Pons (tissue), 1 donor: Measurements from ENCODE around the gene PKM.
"Not testable (repeated sequence)": the region's sequence is repeated elsewhere in the genome, so short reads cannot be mapped to it uniquely, and the experiment has no call there.

ENCODE experiments used
- DNase-seq: peaks from one replicate; pipeline ENCODE4 v3.0.0-alpha.2; 2016; ENCODE audit warnings: low spot score

Gene PKM

DNA sequence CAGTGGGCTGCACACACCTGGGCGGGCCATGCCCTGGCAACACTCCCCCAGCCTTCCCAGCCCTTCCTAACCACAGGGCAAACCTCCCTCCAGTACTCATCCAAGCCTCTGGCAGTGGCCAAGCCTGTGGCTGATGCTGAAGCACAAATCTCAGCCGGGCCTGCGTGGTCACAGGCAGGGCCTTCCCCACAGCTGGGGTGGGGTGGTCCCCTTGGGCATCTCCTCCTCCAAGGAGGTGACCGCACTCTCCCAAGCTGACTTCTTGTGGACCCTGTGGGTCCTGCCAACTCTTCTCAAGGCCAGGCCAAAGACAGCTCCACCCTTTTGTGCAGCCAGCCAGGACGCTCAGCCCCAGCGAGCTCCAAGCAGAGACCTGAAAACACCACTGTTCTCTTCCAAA lies 54.8 kb downstream of the PKM start:
- no peak for DNase-seq

DNA sequence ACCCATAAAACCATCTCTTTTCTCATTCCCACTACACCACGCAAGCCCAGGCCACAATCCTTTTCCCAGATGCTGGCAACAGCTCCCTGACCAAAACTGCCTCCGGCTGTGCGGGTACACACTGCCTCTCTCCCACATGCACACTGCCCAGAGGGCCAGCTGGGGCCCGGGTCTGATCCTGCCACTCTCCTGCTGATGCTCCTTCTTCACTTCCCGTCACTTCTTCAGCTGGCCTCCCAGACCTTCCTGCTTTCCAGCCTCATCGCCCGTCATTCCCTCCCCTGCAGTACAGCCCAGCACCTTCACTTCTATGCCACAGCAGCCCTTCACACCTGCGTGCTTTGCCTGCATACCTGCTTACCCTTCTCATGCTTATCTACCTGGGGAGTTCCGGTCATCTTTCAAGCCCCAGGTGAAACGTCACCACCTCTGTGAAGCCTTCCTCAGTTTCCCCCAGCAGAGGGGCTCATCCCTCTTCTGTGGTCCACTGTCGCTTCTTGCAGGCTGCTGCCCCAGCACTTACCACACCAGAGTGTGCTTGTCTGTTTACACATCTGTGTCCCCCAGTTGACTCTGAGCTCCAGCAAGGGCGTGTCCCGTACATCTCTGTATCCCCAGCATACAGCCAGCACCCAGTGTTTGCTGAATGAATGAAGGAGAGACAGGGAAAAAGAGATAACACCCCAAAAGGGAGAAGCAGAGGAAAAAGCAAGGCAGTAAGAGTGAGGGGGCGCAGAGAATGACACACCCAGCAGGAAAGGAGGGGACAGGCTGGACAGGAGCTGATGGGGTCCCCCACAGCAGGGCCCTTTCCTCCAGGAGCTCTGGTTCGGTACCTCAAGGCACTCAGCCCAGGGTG lies 55.6 kb downstream of the PKM start:
- DNase-seq, result no peak

DNA sequence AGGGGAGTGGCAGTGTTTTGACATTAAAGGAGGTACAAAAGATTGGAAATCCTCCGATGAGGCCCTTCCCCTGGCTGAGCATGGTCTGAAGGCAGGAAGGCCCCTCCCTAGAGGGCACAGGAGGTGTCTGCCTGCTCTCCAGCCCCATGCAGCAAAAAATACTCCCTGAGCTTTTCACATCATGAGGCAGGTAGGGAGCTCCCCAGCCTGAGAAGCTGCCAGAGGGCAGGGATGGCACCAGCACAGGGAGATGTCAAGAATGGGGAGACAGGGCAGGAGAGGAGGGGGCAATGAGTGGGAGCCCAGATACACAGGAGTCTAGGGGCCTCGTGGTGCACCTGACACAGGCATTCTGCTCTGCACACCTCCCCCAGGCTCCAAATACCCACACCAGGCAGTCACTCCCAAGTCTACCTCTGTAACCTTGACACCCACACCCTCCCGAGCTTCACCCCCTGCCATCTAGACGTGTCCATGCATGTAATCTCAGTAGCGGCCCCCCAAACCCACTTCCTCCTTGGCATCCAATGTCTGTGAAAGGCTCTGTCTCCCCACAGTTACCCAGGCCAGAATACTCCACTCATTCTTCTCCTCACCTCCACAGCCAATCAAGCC lies 56.3 kb downstream of the PKM start:
- DNase-seq, result no peak

DNA sequence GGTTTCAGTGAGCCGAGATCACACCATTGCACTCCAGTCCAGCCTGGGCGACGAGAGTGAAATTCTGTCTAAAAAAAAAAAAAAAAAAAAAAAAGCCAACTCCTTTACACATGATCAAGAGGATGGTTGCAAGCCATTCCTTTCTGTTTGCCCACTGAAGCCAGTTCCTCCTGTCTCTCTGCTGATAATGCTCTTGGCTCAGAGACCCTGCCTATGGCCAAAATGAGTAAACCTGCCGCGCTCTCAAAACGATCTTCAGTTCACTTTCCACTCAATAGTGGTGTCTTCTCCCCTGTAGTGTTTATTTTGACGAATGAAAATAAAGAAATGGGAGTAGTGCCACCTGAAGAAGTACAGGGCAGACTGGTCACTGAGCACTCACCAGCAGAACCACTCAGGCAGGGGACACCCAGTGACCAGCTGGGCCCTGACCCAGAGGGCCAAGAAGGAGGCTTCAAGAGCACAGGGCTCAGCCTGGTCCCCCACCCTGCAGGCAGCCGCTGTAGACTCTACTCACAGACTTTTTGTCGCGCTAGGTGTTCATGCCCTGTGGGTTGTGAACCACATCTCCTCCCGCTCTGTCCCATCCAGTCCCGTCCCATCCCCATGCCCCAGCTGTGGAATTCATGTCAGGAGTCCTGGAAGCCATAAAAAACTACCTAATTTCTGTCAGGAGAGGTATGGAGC lies 57.0 kb downstream of the PKM start:
- DNase-seq, result no peak

DNA sequence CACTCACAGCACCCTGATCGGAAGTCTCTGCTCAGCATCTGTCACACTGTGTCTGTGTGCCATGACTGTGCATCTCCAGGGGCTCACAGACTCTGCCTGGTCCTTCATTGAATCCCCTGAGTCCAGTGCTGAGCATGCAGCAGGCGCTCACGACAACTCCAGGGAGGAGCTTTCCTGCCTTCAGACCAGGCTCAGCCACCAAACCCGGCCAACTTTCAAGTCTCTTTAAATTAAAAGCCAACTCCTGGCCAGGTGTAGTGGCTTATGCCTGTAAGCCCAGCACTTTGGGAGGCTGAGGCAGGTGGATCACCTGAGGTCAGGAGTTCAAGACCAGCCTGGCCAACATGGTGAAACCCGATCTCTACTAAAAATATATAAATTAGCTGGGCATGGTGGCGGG lies 57.6 kb downstream of the PKM start:
- DNase-seq, result no peak

DNA sequence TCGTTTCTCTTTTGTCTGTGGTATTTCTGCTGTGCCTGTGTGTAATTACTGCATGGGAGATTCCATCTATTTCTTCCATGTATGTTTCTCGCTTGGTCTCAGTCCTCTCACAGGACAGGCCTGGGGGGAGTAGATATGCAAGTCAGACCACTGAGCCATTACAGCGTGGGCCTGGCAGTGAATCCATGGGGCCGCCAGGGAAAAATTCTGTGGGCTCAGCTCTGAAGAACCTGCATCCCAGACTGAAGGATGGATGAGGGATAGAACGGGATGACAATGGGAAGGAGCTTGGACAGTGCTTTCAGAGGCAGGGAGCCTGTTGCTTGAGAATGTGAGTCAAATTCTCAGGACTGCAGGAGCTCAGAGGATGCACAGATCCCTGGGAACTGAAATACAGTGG lies 58.2 kb downstream of the PKM start:
- no peak for DNase-seq

DNA sequence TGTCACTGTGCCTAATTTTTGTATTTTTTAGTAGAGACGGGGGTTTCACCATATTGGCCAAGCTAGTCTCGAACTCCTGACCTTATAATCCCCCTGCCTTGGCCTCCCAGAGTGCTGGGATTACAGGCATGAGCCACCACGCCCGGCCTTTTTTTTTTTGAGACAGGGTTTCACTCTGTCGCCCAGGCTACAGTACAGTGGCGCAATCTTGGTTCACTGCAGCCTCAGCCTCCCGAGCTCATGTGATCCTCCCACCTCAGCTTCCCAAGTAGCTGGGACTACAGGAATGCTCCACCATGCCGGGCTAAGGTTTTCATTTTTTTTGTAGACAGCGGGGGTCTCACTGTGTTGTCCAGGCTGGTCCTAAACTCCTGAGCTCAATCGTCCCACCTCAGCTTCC lies 59.0 kb downstream of the PKM start:
- DNase-seq, result not testable (repeated sequence)

DNA sequence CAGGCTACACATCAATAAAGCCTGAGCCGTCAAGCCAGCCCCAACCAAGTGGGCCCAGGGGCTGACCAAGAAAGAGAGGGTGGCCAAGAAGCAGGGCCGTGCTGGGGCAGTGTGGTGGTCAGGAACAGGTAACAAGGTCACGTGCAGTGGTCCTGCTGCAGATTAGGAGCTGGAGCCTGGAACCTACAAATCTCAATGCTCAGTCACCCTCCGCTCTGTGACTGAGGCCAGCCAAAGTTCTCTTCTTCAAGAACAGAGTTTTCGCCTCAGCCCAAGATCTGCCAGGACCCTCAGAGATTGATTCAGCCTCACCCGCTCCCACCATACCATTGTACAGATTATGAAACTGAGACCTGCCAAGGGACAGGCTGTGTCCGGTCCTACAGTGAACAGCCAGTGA lies 60.3 kb downstream of the PKM start:
- no peak for DNase-seq

DNA sequence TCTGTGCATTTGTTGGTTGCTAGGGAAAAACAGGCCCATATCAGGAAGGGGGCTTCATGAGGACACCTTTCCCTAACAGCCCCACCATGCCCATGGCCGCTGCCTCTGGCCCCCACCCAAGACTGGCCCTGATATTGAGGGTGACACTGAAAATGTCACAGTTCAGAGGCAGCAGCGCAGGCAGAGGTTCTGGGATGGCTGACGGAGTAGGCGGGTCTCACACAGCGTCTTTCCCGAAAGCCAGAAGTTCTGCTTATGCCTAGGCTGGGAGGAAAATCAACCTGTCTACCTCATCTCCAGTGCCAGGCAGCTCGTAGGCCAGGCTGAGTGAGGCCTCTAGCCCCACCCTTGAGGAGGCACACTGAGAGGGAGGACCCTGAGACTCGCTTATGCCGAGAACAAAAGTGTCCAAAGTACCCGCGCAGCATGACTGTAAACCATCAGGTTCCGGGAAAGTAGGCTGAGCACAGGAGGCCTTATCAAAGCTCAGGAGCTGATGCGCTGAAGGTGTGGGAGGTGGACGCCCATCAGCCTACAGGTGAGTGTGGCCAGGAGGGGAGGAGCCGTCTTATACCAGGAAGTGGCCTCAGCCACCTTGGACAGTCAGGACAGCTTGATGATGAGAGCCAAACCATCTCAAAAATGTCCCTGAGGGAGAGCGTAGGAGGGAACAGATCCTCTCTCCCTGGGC lies 60.9 kb downstream of the PKM start:
- DNase-seq, result no peak

DNA sequence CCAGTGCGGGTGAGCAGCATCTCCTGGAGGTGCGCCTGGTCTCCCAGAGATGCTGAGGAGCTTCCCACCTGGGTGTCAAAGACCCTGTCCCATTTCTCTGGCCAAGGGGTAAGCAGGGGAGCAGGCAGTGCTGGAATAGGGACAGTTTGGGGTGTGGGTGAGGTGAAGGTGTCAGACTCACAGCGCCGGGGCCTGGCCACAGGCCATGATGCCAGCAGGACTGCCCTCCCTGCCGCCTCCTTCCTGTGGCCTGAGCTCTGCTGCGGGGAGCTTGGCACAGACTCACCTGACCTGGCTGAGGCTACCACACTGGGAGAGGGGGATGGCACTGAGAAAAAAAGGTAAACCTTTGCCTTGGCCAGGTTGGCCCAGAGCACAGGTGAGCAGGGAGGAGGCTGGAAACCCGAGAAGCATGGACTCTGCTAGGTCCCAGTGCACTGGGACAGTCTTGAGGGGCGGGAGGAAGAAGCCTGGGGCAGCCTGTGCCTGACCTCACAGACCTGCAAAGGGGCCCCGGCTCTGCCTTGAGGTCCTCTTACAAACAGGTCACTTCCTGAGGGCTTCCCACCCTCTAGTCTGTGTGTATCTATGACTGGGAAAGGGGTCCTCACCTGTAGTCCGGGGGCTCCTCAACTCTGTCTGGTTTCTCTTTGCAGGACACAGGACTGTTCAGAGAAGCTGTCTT lies 61.6 kb downstream of the PKM start:
- no peak for DNase-seq

DNA sequence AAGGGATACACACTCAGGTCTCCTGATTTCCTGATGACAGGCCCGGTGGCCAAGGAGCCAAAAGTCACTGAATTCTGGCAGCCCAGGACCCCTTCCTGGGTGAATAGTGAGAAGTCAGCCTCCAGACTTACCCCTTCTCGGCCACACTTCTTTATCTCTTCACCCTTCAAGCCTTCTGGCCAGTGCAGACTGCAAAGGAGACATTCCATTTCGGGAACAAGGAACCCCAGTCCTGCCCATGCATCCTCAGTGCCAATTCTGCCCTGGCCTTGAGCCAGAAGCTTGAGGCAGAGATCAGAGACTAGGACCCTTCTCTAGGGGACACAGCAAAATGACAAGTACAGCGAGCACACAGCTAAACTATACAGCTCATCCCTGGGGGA lies 62.2 kb downstream of the PKM start:
- DNase-seq, result no peak

DNA sequence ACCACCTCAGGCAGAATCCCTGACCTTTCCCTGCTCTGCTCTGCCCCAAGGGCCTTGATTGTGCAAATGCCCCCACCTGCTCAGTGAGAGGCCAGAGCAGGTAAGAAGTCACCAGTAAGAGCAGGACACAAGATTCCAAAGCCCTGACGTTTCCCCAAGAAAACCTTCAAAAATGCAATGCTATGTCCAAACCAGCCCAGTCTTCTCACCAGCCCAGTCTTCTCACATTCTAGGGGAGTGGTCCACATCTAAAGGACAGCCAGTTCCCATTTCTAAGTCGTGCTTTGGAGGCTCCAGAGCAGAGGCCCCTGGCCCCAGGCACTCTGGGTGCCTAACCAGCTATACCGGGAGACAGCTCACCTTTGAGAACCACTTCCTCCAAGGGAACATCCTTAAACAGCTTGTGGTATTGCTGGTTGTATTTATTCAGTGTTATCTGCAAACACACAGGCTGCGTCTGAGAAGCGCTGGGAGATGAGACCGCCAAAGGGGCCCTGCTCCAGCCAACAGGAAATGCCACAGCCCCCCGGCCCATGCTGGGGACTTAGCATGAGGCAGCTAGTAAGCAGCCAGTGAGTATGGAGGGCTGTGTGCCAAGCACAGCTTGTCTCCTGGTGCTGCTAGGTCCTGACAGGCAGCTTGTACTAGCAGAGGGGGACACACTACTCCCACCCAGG lies 62.7 kb downstream of the PKM start:
- DNase-seq, result no peak

DNA sequence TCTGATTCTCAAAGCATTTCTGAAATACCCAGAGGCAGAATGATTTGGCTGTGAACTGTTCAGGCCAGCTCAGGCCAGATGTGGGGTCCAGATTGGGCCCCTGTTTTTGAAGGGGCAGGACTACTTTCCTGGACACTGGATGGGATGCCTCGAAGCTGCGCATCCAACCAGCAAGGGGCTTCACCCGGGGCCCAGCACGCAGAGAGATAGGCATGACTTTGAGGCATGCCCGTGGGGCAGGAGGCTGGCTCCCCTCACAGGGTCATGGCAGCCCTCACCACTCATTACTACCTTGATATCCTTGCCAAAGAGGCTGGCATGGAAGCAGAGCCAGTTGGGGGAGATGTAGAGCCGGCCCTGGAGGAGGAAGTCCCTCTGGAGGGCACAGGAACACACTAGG lies 63.5 kb downstream of the PKM start:
- DNase-seq, result no peak

DNA sequence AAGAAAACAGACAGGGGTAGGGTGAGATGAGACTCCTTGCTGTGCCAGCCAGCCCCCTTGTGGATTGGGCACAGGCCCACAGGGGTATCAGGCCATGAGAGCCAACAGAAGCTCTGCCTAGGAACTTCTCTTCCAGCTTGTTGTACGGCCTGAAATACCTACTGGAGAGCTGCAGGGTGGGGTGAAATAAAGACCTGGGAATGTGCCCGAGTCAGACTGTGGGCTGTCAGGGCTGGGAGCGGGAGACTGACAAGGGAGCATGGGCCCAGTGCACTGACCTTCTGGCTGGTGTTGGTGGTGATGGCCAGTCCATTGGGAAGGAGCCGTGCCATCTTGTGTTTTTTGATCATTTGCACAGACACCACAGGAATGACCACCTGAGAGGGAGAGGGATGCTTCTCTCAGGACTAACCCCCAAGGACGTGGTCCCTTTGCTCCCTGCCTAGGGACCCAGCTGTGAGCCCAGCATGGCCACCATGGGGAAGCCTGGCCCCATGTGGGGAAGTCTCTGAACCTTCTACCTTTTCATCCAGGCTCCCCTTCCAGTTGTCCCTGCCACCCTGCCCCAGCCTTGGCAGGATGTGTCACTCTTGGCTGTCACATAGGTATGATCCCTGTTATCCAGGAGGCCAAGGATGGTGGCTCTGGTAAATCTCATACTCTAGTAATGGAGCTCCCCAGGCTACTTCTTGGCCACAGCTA lies 64.1 kb downstream of the PKM start:
- no peak for DNase-seq

DNA sequence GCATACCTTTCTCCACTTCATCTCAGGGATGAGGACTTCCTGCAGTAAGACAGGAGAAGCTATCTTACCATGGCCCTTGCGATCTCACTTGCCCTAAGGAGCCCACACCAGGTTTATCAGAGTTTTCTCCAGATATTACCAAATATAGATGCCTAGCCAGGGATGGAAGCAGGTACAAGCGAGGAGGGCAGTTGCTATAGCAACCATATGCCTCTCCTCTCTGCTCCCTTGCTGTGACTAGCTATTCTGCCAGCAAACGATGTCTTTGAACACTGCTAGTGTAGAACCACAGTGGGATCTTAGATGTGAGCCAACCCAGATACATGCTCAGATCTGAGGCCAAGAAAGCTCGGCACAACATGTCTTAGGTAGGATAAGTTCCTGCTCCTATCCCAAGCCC lies 67.3 kb downstream of the PKM start:
- DNase-seq, result peak; percentile 19

DNA sequence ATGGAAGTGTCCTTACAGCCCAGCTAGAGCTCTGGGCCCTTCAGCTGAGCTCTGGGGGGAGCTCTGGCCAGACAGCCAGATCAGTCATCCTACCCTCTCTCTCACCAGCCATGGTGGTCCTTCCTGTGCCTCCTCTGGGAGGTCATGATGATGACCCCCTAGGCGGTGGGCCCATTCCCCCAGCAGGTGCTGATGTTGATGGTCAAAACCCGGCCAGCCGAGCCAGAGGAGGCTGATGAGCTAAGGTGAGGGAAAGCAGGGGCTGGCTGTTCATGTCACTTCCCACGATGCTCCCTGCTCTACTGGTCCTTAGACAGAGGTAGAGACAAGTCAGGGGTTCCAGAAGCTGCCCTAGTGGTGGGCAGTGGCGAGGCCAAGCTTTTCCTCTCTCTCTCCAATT lies 68.4 kb downstream of the PKM start:
- DNase-seq, result no peak

DNA sequence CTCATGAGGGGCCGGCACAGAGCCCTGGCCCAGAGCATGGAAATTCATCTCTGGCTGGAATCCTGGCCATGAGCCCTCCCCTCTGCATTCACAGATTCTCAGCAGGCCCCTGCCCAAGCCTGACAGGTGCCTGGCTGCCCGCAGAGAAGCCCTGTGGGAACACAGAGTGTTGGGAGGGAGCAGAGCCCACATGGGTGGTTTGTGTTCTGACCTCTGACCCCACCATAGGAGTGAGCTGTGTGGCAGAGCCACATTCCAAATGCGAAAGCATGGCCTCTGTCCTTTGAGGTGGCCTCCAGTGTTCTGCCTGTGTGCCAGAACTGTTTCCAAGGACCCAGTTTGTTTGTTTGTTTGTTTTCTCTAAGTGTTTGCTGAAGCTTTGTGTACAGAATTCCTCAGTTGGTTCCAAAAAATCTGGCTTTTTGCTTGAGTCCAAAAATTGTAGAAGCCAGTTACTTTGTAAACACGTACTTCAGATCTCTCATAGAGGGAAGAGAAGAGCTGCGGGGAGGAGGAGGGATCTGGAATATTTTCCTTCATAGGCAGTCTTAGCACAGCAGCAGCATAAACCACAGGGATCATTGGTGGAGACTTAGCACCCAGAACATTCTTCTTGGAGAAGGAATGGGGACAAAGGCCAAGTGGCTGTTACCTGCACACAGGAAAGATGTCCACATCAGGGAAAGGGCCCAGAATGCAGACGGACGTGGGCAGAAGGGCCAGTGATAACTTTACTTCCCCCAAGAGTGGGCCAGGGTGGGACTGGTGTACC lies 69.4 kb downstream of the PKM start:
- no peak for DNase-seq

DNA sequence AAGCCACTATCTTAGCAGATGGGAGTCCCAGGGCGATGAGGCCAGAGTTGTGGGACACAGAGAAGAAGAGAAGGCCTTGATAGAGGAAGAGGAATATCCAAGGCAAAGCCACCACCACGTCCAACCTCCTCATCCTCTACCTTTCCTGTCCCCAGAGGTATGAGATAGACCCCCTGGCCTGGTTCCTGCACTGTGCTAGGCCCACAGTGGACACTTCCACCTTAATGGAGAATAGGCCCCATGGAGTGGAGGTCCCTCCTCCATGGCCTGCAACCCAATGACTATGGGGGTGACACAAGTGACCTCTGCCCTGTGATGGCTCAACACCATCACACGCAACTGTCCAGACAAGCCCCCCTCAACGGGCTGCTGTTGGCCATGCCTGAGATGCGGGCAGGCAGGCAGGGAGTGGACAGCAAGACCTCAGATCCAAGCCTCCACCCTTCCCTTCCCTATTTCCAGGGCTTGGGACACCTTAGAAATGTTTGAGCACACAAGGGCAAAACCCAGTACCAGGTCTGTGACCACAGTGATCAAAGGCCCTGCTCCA lies 70.2 kb downstream of the PKM start:
- DNase-seq, result no peak

DNA sequence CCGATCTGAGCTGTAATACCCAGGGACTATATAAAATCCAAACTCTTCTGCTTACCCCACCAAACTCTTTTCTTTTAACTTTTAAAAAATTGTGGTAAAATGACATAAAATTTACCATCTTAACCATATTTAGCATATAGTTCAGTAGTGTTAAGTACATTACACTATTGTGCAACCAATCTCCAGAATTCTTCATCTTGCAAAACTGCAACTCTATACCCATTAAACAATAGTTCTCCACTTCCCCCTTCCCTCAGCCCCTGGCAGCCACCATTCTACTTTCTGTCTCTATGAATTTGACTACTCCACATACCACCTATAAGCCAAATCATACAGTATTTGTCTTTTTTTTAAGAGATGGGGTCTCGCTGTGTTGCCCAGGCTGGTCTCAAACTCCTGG lies 74.1 kb downstream of the PKM start:
- DNase-seq, result no peak
